A673 (cell line): ENCODE results near the gene EIPR1.

Experiments used
- EZH2 ChIP-seq: fragments of 200-600 bp; sonication (generic); IDR thresholded peaks from 2 replicates; pipeline ENCODE4 v1.6.1; 2017; ENCODE audit warnings: borderline replicate concordance, low read depth, mild to moderate bottlenecking, mixed read lengths, antibody characterized with exemption, low read length; ENCODE audit not compliant: poor library complexity, severe bottlenecking
- TF ChIP-seq, protein P1 (sequence below): fragments of 300-800, 200-600 bp; sonication (generic); conservative IDR thresholded peaks from 2 replicates; pipeline ENCODE4 v1.5.1; 2017; ENCODE audit warnings: low read depth, mild to moderate bottlenecking, antibody characterized with exemption, low read length, moderate library complexity, mixed read lengths

GRCh38 chr2:3208179-3208578 lies 169.4 kb downstream of the EIPR1 start:
- TF ChIP-seq, protein P1, sequence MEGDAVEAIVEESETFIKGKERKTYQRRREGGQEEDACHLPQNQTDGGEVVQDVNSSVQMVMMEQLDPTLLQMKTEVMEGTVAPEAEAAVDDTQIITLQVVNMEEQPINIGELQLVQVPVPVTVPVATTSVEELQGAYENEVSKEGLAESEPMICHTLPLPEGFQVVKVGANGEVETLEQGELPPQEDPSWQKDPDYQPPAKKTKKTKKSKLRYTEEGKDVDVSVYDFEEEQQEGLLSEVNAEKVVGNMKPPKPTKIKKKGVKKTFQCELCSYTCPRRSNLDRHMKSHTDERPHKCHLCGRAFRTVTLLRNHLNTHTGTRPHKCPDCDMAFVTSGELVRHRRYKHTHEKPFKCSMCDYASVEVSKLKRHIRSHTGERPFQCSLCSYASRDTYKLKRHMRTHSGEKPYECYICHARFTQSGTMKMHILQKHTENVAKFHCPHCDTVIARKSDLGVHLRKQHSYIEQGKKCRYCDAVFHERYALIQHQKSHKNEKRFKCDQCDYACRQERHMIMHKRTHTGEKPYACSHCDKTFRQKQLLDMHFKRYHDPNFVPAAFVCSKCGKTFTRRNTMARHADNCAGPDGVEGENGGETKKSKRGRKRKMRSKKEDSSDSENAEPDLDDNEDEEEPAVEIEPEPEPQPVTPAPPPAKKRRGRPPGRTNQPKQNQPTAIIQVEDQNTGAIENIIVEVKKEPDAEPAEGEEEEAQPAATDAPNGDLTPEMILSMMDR = no peak
- no peak for TF ChIP-seq EZH2
